Limb (tissue), 2 donors: ENCODE results near the gene IMPG2.

ENCODE experiments used
- DNase-seq, 2 donors: peaks; one replicate each; pipeline ENCODE4 v3.0.0-alpha.2; 2016; ENCODE audit errors: extremely low spot score in 2 of 2

Gene IMPG2

GRCh38 chr3:101189176-101189575 lies 131.2 kb downstream of the IMPG2 start:
- DNase-seq, result no peak

- no peak for DNase-seq
Observed at GRCh38 chr3:101185341-101185740, 135.0 kb downstream of the IMPG2 start.

GRCh38 chr3:101184111-101184510 lies 136.3 kb downstream of the IMPG2 start:
- no peak for DNase-seq

GRCh38 chr3:101183151-101183550 lies 137.2 kb downstream of the IMPG2 start:
- DNase-seq, result no peak

- DNase-seq, result no peak
Observed at GRCh38 chr3:101182734-101183133, 137.6 kb downstream of the IMPG2 start.

GRCh38 chr3:101181801-101182200 lies 138.6 kb downstream of the IMPG2 start:
- no peak for DNase-seq

GRCh38 chr3:101179637-101180036 lies 140.7 kb downstream of the IMPG2 start:
- DNase-seq, result no peak

- DNase-seq, result no peak
Observed at GRCh38 chr3:101177577-101177976, 142.8 kb downstream of the IMPG2 start.
